Left ventricle myocardium inferior (tissue), 1 donor: ENCODE data around the gene PRAC1. TPM values are rescaled to one million over a fixed set of nuclear protein-coding genes. Genes with fewer than 3 reads are reported as not detected.
"Not testable (repeated sequence)": the region's sequence is repeated elsewhere in the genome, so short reads cannot be mapped to it uniquely, and the experiment has no call there.

Source experiments
- DNase-seq: peaks from one replicate; pipeline ENCODE4 v3.0.0-alpha.2; 2020
- H3K27ac ChIP-seq: fragments of 200-600 bp; replicated peaks from 2 replicates; pipeline ENCODE4 v1.8.0; 2021
- H3K27me3 ChIP-seq: fragments of 200-600 bp; 2 replicates; pipeline ENCODE4 v1.8.0; 2021; ENCODE audit warnings: low read depth
- H3K36me3 ChIP-seq: fragments of 200-600 bp; 2 replicates; pipeline ENCODE4 v1.8.0; 2021
- H3K4me1 ChIP-seq: fragments of 200-600 bp; 2 replicates; pipeline ENCODE4 v1.8.0; 2021
- H3K4me3 ChIP-seq: fragments of 200-600 bp; 2 replicates; pipeline ENCODE4 v1.8.0; 2021; ENCODE audit warnings: mild to moderate bottlenecking, moderate library complexity
- H3K9me3 ChIP-seq: fragments of 200-600 bp; replicated peaks from 2 replicates; pipeline ENCODE4 v1.8.0; 2021
- CTCF ChIP-seq: fragments of 200-600 bp; IDR thresholded peaks from 2 replicates; pipeline ENCODE4 v1.8.0; 2021; ENCODE audit warnings: antibody characterized with exemption, mild to moderate bottlenecking, borderline replicate concordance
- intact Hi-C: fragments of 100-400 bp; cut with micrococcal nuclease; formaldehyde crosslinking; loops from one replicate; pipeline ENCODE4 v1.11.0; 2022
- total RNA-seq: library from RNA; stranded (reverse); fragmentation: NEBNext Ultra II Directional; extraction: Animal tissue kit (Norgen Biotek cat#: 25700); gene quantifications from one replicate; pipeline ENCODE4 v1.2.1, GENCODE V29; 2021
- donor health status: DM: no; HTN: yes; CAD: no; lungs with severe emphysema.

The PRAC1 gene
- total RNA-seq, 1 donor from 2014 or later = not detected

- no peaks in the 10 kb centered on the region for H3K36me3 ChIP-seq
- intact Hi-C loops = no loop called here
- no peak for DNase-seq
- H3K4me3 ChIP-seq = peak overlapping the region; percentile 35
- H3K9me3 ChIP-seq = no peaks in the 10 kb centered on the region
- peaks cover 26% of the 10 kb centered on the region for H3K4me1 ChIP-seq
- no peak overlapping the region for H3K27ac ChIP-seq
- TF ChIP-seq CTCF = no peak
- H3K27me3 ChIP-seq = peaks cover 100% of the 10 kb centered on the region
Observed at GRCh38 chr17:48718761-48719641, 3.3 kb downstream of the PRAC1 start.

GRCh38 chr17:48718227-48718760 is 4.0 kb downstream of the PRAC1 start:
- Histone ChIP-seq H3K27ac (no peak overlapping the region), H3K27me3 (peaks cover 100% of the 10 kb centered on the region), H3K9me3 (no peaks in the 10 kb centered on the region), H3K36me3 (no peaks in the 10 kb centered on the region), H3K4me3 (no peak overlapping the region), H3K4me1 (peaks cover 18% of the 10 kb centered on the region)
- no peak for DNase-seq
- no peak for TF ChIP-seq CTCF
- intact Hi-C loops = no loop called here

GRCh38 chr17:48717367-48718226 is 4.7 kb downstream of the PRAC1 start:
- Histone ChIP-seq H3K4me1 (peaks cover 14% of the 10 kb centered on the region), H3K27me3 (peaks cover 100% of the 10 kb centered on the region), H3K9me3 (no peaks in the 10 kb centered on the region), H3K4me3 (no peak overlapping the region), H3K36me3 (no peaks in the 10 kb centered on the region), H3K27ac (no peak overlapping the region)
- intact Hi-C loops = no loop called here
- DNase-seq = no peak
- TF ChIP-seq CTCF = no peak

GRCh38 chr17:48716549-48716948 is 5.8 kb downstream of the PRAC1 start:
- H3K27ac ChIP-seq, DNase-seq, intact Hi-C loops, H3K9me3 ChIP-seq, H3K36me3 ChIP-seq, H3K4me3 ChIP-seq: not testable (repeated sequence)
- Histone ChIP-seq H3K4me1 (peaks cover 14% of the 10 kb centered on the region), H3K27me3 (peaks cover 100% of the 10 kb centered on the region)

GRCh38 chr17:48715496-48716399 is 6.6 kb downstream of the PRAC1 start:
- no peak for TF ChIP-seq CTCF
- DNase-seq = no peak
- Histone ChIP-seq H3K4me1 (peaks cover 14% of the 10 kb centered on the region), H3K9me3 (no peaks in the 10 kb centered on the region), H3K4me3 (no peak overlapping the region), H3K27me3 (peaks cover 100% of the 10 kb centered on the region), H3K27ac (no peak overlapping the region), H3K36me3 (no peaks in the 10 kb centered on the region)
- intact Hi-C loops = no loop called here
